Endometrial microvascular endothelial cells (primary cell): ENCODE results near the gene TBL2. TPM values are rescaled to one million over a fixed set of nuclear protein-coding genes. Genes with fewer than 3 reads are reported as not detected.

Source experiments
- total RNA-seq: library from RNA; depleted of rRNA; stranded (reverse); fragments of >200 nt; gene quantifications from one replicate; pipeline ENCODE4 v1.2.3, GENCODE V29; 2015; ENCODE audit errors: inconsistent ontology term

Gene TBL2
- total RNA-seq, 1 donor from 2014 or later, result 77.2 TPM

Other genes starting within 250 kb of the TBL2 start
- 1.6 TPM for gene FZD9, start 144.8 kb downstream of the TBL2 start, total RNA-seq
- 35.7 TPM for gene BAZ1B, start 56.3 kb downstream of the TBL2 start, total RNA-seq
- 112 TPM for gene BCL7B, start 20.9 kb downstream of the TBL2 start, total RNA-seq
- gene MLXIPL, start 45.9 kb upstream of the TBL2 start, total RNA-seq, result not detected
- gene VPS37D, start 89.3 kb upstream of the TBL2 start, total RNA-seq, result not detected
- gene DNAJC30, start 104.9 kb upstream of the TBL2 start, total RNA-seq, result 5.0 TPM
- gene BUD23, start 105.0 kb upstream of the TBL2 start, total RNA-seq, result 72.6 TPM
- gene STX1A, start 141.1 kb upstream of the TBL2 start, total RNA-seq, result 6.2 TPM
- gene ABHD11, start 160.2 kb upstream of the TBL2 start, total RNA-seq, result 23.7 TPM
- not detected for gene CLDN3, start 191.7 kb upstream of the TBL2 start, total RNA-seq